ENCODE data around the gene RBM12.

The RBM12 gene

DNA sequence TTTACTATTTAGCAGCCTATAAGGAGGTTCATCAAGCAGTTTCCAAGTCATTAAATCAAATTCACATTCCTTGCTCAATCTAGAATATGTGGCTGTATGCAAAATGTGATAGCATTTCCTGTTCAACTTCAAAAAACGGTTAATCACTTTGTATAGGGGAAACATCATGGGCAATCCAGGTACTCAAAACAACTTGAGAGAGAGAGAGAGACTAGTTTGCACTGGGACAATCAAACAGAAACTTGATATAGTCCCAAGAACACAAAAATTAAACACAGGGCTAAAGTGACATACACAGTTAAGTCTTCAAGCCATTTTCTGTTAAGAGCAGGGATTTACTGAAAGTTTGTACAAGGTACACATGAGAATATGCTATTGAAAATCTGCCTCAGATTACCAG, 7.4 kb downstream of the RBM12 start:
- POLR2A ChIA-PET = interaction anchor here (1.4 kb wide), 1 partner anchor 85 kb away, joined by 3 read pairs; the partner anchor contains the start of gene RBM39
- TF ChIP-seq NFRKB (IDR thresholded peaks at IDR 0.05) (no peak), TARDBP (IDR thresholded peaks at IDR 0.05) (no peak), SP1 (IDR thresholded peaks at IDR 0.05) (no peak), CTBP1 (IDR thresholded peaks at IDR 0.05; ENCODE audit: borderline replicate concordance) (no peak), ELF4 (IDR thresholded peaks at IDR 0.05) (no peak), FOXM1 (IDR thresholded peaks at IDR 0.05; ENCODE audit: borderline replicate concordance) (no peak), SUZ12 (IDR thresholded peaks at IDR 0.05) (no peak), LEF1 (IDR thresholded peaks at IDR 0.05; ENCODE audit: borderline replicate concordance) (no peak), FOXK2 (IDR thresholded peaks at IDR 0.05) (no peak), L3MBTL2 (conservative IDR thresholded peaks at IDR 0.05) (no peak)
- CTCF ChIA-PET = no interaction called here
- no peak for DNase-seq (ENCODE audit: extremely low spot score)

DNA sequence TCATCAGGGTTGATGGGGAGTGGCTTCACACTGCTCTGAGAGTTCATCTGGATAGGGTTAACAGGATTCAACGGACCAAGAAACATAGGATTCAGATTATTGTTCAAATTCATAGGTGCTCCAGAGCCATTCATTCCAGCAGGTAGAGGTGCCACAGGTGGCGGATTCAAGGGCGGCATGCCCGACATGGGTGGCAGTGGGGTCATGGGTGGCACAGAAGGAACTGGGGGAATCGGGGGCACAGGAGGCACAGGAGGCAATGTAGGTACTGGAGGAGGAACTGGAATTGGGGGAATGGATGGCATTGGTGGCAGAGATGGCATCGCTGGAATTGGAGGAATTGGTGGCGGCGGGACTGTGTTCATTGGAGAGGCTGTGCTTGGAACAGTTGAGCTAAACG, 10.3 kb downstream of the RBM12 start:
- POLR2A ChIA-PET = interaction anchor here (3.1 kb wide), 1 partner anchor 10 kb away, joined by 12 read pairs; the partner anchor contains the start of genes CPNE1 and RBM12
- CTCF ChIA-PET = no interaction called here
- no peak for DNase-seq (ENCODE audit: extremely low spot score)
- TF ChIP-seq CTBP1 (IDR thresholded peaks at IDR 0.05; ENCODE audit: borderline replicate concordance) (no peak), L3MBTL2 (conservative IDR thresholded peaks at IDR 0.05) (no peak), LEF1 (IDR thresholded peaks at IDR 0.05; ENCODE audit: borderline replicate concordance) (no peak), ZNF384 (IDR thresholded peaks at IDR 0.05) (no peak), TARDBP (IDR thresholded peaks at IDR 0.05) (no peak), SUZ12 (IDR thresholded peaks at IDR 0.05) (no peak), FOXK2 (IDR thresholded peaks at IDR 0.05) (no peak), BHLHE40 (IDR thresholded peaks at IDR 0.05; ENCODE audit: borderline replicate concordance) (no peak), NFRKB (IDR thresholded peaks at IDR 0.05) (no peak), ELF4 (IDR thresholded peaks at IDR 0.05) (no peak), HDGF (IDR thresholded peaks at IDR 0.05; ENCODE audit: borderline replicate concordance) (no peak), ARNT (IDR thresholded peaks at IDR 0.05) (no peak), SP1 (IDR thresholded peaks at IDR 0.05) (no peak), FOXM1 (IDR thresholded peaks at IDR 0.05; ENCODE audit: borderline replicate concordance) (no peak), FOXA1 (IDR thresholded peaks at IDR 0.05) (no peak)
- TF ChIP-seq, protein P1, sequence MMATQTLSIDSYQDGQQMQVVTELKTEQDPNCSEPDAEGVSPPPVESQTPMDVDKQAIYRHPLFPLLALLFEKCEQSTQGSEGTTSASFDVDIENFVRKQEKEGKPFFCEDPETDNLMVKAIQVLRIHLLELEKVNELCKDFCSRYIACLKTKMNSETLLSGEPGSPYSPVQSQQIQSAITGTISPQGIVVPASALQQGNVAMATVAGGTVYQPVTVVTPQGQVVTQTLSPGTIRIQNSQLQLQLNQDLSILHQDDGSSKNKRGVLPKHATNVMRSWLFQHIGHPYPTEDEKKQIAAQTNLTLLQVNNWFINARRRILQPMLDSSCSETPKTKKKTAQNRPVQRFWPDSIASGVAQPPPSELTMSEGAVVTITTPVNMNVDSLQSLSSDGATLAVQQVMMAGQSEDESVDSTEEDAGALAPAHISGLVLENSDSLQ (IDR thresholded peaks at IDR 0.05) = no peak

DNA sequence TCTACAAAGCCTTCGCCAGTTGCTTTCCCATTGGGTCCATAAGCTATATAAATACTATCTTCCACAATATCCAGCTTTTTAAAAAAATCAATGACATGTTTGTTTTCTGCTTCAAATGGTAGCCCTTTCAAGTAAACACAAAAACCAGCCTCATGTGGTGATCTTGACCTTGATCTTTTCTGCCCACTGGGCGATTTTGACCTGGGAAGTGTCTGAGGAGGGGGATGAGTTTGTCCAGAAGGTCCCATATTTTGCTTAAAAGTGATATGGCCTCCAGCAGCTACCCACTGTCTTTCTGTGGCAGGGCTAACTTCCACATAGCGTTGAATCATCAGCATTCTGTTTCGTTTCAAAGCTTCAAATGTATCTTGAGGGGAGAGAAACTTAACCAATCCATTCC, 10.8 kb downstream of the RBM12 start:
- POLR2A ChIA-PET = interaction anchor here (3.1 kb wide), 1 partner anchor 11 kb away, joined by 12 read pairs; the partner anchor contains the start of genes CPNE1 and RBM12
- CTCF ChIA-PET = no interaction called here
- no peak for TF ChIP-seq TARDBP (IDR thresholded peaks at IDR 0.05)
- TF ChIP-seq, protein P1 (IDR thresholded peaks at IDR 0.05) = no peak
- TF ChIP-seq LEF1 (IDR thresholded peaks at IDR 0.05; ENCODE audit: borderline replicate concordance) = no peak
- no peak for TF ChIP-seq CTBP1 (IDR thresholded peaks at IDR 0.05; ENCODE audit: borderline replicate concordance)
- TF ChIP-seq NFRKB (IDR thresholded peaks at IDR 0.05) = no peak
- no peak for TF ChIP-seq FOXK2 (IDR thresholded peaks at IDR 0.05)
- TF ChIP-seq HDGF (IDR thresholded peaks at IDR 0.05; ENCODE audit: borderline replicate concordance) = no peak
- TF ChIP-seq ZNF384 (IDR thresholded peaks at IDR 0.05) = no peak
- TF ChIP-seq L3MBTL2 (conservative IDR thresholded peaks at IDR 0.05) = no peak
- no peak for TF ChIP-seq ARNT (IDR thresholded peaks at IDR 0.05)
- TF ChIP-seq SP1 (IDR thresholded peaks at IDR 0.05) = no peak
- TF ChIP-seq SUZ12 (IDR thresholded peaks at IDR 0.05) = no peak
- no peak for TF ChIP-seq BHLHE40 (IDR thresholded peaks at IDR 0.05; ENCODE audit: borderline replicate concordance)
- no peak for TF ChIP-seq FOXM1 (IDR thresholded peaks at IDR 0.05; ENCODE audit: borderline replicate concordance)
- TF ChIP-seq ELF4 (IDR thresholded peaks at IDR 0.05) = no peak
- TF ChIP-seq FOXA1 (IDR thresholded peaks at IDR 0.05) = no peak
- DNase-seq (ENCODE audit: extremely low spot score) = no peak

DNA sequence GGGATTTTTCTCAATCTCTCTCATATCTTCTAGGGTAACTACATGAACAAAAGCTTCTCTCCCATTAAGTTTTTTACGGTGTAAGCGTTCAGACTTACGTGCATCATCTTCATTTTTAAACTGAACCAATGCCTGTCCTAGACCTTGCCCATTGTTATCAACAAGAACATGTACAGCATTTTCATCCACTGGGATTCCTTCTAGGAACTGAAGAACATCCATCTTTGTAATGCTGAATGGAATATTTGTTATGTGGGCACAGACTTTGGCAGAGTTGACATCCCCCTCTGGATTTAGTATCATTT, 11.3 kb downstream of the RBM12 start:
- ChIA-PET CTCF (no interaction called here), POLR2A (interaction anchor here (3.1 kb wide), 1 partner anchor 11 kb away, joined by 12 read pairs; the partner anchor contains the start of genes CPNE1 and RBM12)
- TF ChIP-seq ELF4 (IDR thresholded peaks at IDR 0.05) (no peak), HDGF (IDR thresholded peaks at IDR 0.05; ENCODE audit: borderline replicate concordance) (no peak), TARDBP (IDR thresholded peaks at IDR 0.05) (no peak), FOXA1 (IDR thresholded peaks at IDR 0.05) (no peak), BHLHE40 (IDR thresholded peaks at IDR 0.05; ENCODE audit: borderline replicate concordance) (no peak), SP1 (IDR thresholded peaks at IDR 0.05) (no peak), FOXK2 (IDR thresholded peaks at IDR 0.05) (no peak), ZNF384 (IDR thresholded peaks at IDR 0.05) (no peak), L3MBTL2 (conservative IDR thresholded peaks at IDR 0.05) (no peak), ARNT (IDR thresholded peaks at IDR 0.05) (no peak), FOXM1 (IDR thresholded peaks at IDR 0.05; ENCODE audit: borderline replicate concordance) (no peak), LEF1 (IDR thresholded peaks at IDR 0.05; ENCODE audit: borderline replicate concordance) (no peak), NFRKB (IDR thresholded peaks at IDR 0.05) (no peak), SUZ12 (IDR thresholded peaks at IDR 0.05) (no peak), CTBP1 (IDR thresholded peaks at IDR 0.05; ENCODE audit: borderline replicate concordance) (no peak)
- TF ChIP-seq, protein P1 (IDR thresholded peaks at IDR 0.05) = no peak
- DNase-seq (ENCODE audit: extremely low spot score) = no peak

DNA sequence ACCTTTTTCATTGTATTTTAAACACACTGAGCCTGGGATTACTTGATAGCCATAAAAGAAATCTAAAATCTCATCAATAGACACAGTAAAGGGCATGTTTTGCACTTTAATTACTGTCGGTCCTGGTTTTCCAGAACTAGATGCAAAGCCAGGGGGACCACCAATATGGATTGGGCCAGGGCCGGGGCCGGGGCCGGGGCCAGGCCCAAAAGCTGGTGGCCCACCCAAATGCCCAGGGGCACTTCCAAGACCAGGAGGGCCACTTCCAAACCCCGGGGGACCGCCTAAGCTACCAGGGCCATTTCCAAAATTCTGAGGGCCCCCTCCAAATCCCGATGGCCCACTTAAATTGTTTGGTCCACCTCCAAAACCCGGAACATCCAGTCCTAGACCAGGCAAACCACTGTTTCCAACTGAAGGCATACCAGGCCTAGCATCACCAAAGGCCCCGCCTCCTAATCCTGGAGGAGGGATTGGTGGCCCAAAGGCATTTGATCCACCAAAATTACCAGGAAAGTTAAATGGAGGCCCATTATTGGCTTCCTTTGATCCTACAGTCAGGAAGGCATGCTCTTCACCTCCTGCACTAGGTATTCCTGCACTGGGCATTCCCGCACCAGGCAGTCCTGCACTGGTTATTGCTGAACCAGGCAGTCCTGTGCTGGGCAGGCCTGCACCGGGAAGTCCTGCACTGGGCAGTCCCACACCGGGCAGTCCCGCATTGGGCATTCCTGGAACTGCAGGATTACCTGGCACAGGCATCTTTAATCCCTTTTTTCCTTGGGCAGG, 11.9 kb downstream of the RBM12 start:
- no peak for DNase-seq (ENCODE audit: extremely low spot score)
- TF ChIP-seq LEF1 (IDR thresholded peaks at IDR 0.05; ENCODE audit: borderline replicate concordance) (no peak), ARNT (IDR thresholded peaks at IDR 0.05) (no peak), FOXK2 (IDR thresholded peaks at IDR 0.05) (no peak)
- ChIA-PET POLR2A (interaction anchor here (1.0 to 1.7 kb wide), 3 partner anchors 11 to 89 kb away, joined by 3 to 7 read pairs (median 7); partner anchors contain the start of genes CPNE1, RBM12 and RBM39), CTCF (no interaction called here)
